Activated B cell treated with CpG ODN at 0.5 μM for 24 hours (primary cell): ENCODE data around the gene C6orf62. TPM values are rescaled to one million over a fixed set of nuclear protein-coding genes. Genes with fewer than 3 reads are reported as not detected.

ENCODE experiments used
- ATAC-seq: fragments of 200-7000 bp; cut with Tn5 transposase; one replicate; pipeline ENCODE4 v1.10.0; 2021; ENCODE audit warnings: low read depth, mild to moderate bottlenecking, moderate library complexity
- CTCF ChIA-PET: fragments of 350-600 bp; sonication (Branson Sonifier 250); formaldehyde crosslinking; loops from one replicate; lab custom pipeline; 2021; ENCODE audit warnings: antibody characterized with exemption; lab: Charles Lee
- POLR2A ChIA-PET: fragments of 350-600 bp; sonication (Branson Sonifier 250); formaldehyde crosslinking; loops from one replicate; lab custom pipeline; 2021; ENCODE audit warnings: antibody characterized with exemption; lab: Charles Lee
- DNase-seq: peaks from one replicate; pipeline ENCODE4 v3.0.0; 2022
- H3K27ac Mint-ChIP-seq: one replicate; pipeline ENCODE4 v1.8.0; 2020; ENCODE audit warnings: mixed read lengths
- H3K27me3 Mint-ChIP-seq: one replicate; pipeline ENCODE4 v1.8.0; 2021; ENCODE audit warnings: mixed read lengths
- H3K36me3 Mint-ChIP-seq: one replicate; pipeline ENCODE4 v1.8.0; 2021; ENCODE audit warnings: low read depth, mixed read lengths
- H3K4me1 Mint-ChIP-seq: one replicate; pipeline ENCODE4 v1.8.0; 2021; ENCODE audit warnings: mixed read lengths
- H3K4me3 Mint-ChIP-seq: one replicate; pipeline ENCODE4 v1.8.0; 2020; ENCODE audit warnings: mild to moderate bottlenecking, mixed read lengths
- H3K9me3 Mint-ChIP-seq: one replicate; pipeline ENCODE4 v1.8.0; 2020; ENCODE audit warnings: mixed read lengths
- CTCF ChIP-seq: fragments of 200-600 bp; IDR thresholded peaks from one replicate; pipeline ENCODE4 v1.8.0; 2022; ENCODE audit warnings: antibody characterized with exemption, mild to moderate bottlenecking
- intact Hi-C: fragments of 100-400 bp; cut with micrococcal nuclease; formaldehyde crosslinking; loops from one replicate; pipeline ENCODE4 v1.15.1; 2024
- total RNA-seq: library from RNA; stranded (reverse); gene quantifications from 2 replicates; pipeline ENCODE4 v1.2.3, GENCODE V29; 2022

Gene C6orf62
- total RNA-seq, 1 donor from 2014 or later: 135 TPM

- Mint-ChIP-seq H3K36me3 (peaks cover 4% of the 10 kb centered on the region), H3K9me3 (no peaks in the 10 kb centered on the region), H3K4me1 (no peaks in the 10 kb centered on the region), H3K27me3 (no peaks in the 10 kb centered on the region), H3K27ac (no peak overlapping the region), H3K4me3 (no peak overlapping the region)
- DNase-seq (no peak), ATAC-seq (no peak)
- POLR2A ChIA-PET: no interaction called here
- CTCF ChIA-PET: interaction anchor here (8.0 kb wide), 1 partner anchor 110 kb away, joined by 82 read pairs; no protein-coding TSS in a partner anchor
- no peak for TF ChIP-seq CTCF
- intact Hi-C loops: no loop called here
These were observed 25.9 kb downstream of the C6orf62 start for GRCh38 chr6:24692848-24693592.

- H3K36me3 Mint-ChIP-seq: peaks cover 3% of the 10 kb centered on the region
- no peak for TF ChIP-seq CTCF
- intact Hi-C loops: no loop called here
- no peaks in the 10 kb centered on the region for H3K4me1 Mint-ChIP-seq
- ATAC-seq (no peak), DNase-seq (no peak)
- no peaks in the 10 kb centered on the region for H3K9me3 Mint-ChIP-seq
- no peaks in the 10 kb centered on the region for H3K27me3 Mint-ChIP-seq
- no peak overlapping the region for H3K27ac Mint-ChIP-seq
- no peak overlapping the region for H3K4me3 Mint-ChIP-seq
- CTCF ChIA-PET: interaction anchor here (8.0 kb wide), 1 partner anchor 109 kb away, joined by 82 read pairs; no protein-coding TSS in a partner anchor
- POLR2A ChIA-PET: no interaction called here
These were observed 26.5 kb downstream of the C6orf62 start for GRCh38 chr6:24692415-24692814.

- ATAC-seq: no peak
- TF ChIP-seq CTCF: no peak
- no peaks in the 10 kb centered on the region for H3K4me1 Mint-ChIP-seq
- POLR2A ChIA-PET: no interaction called here
- peaks cover 6% of the 10 kb centered on the region for H3K36me3 Mint-ChIP-seq
- no peaks in the 10 kb centered on the region for H3K9me3 Mint-ChIP-seq
- DNase-seq: no peak
- intact Hi-C loops: no loop called here
- CTCF ChIA-PET: interaction anchor here (8.0 kb wide), 1 partner anchor 109 kb away, joined by 82 read pairs; no protein-coding TSS in a partner anchor
- H3K4me3 Mint-ChIP-seq: no peak overlapping the region
- H3K27ac Mint-ChIP-seq: no peak overlapping the region
- H3K27me3 Mint-ChIP-seq: no peaks in the 10 kb centered on the region
These were observed 27.0 kb downstream of the C6orf62 start for GRCh38 chr6:24692003-24692402.

GRCh38 chr6:24691550-24691949 is 27.4 kb downstream of the C6orf62 start:
- Mint-ChIP-seq H3K4me1 (no peaks in the 10 kb centered on the region), H3K27ac (no peak overlapping the region), H3K27me3 (no peaks in the 10 kb centered on the region), H3K9me3 (no peaks in the 10 kb centered on the region), H3K4me3 (no peak overlapping the region), H3K36me3 (peaks cover 6% of the 10 kb centered on the region)
- intact Hi-C loops: no loop called here
- no peak for DNase-seq
- ChIA-PET POLR2A (no interaction called here), CTCF (interaction anchor here (8.0 kb wide), 1 partner anchor 108 kb away, joined by 82 read pairs; no protein-coding TSS in a partner anchor)
- ATAC-seq: no peak
- TF ChIP-seq CTCF: no peak

GRCh38 chr6:24690593-24690992 is 28.4 kb downstream of the C6orf62 start:
- Mint-ChIP-seq H3K4me1 (no peaks in the 10 kb centered on the region), H3K27ac (no peak overlapping the region), H3K9me3 (no peaks in the 10 kb centered on the region), H3K27me3 (no peaks in the 10 kb centered on the region), H3K36me3 (peaks cover 6% of the 10 kb centered on the region), H3K4me3 (no peak overlapping the region)
- ATAC-seq (no peak), DNase-seq (no peak)
- CTCF ChIA-PET: interaction anchor here (1.0 kb wide), 1 partner anchor 143 kb away, joined by 3 read pairs; no protein-coding TSS in a partner anchor
- intact Hi-C loops: no loop called here
- POLR2A ChIA-PET: no interaction called here
- no peak for TF ChIP-seq CTCF
